Mesodermal cell (in vitro differentiated cells): ENCODE data around the gene TAX1BP3.

ENCODE experiments used
- H3K27ac ChIP-seq: 2 replicates; pipeline ENCODE4 v1.7.0; 2013; ENCODE audit warnings: mild to moderate bottlenecking, low read depth, low read length, moderate library complexity; ENCODE audit not compliant: severe bottlenecking
- H3K36me3 ChIP-seq: 2 replicates; pipeline ENCODE4 v1.7.1; 2013; ENCODE audit warnings: mild to moderate bottlenecking, low read length, moderate library complexity; ENCODE audit not compliant: control insufficient read depth, insufficient read depth
- H3K4me1 ChIP-seq: one replicate; pipeline ENCODE4 v1.7.1; 2013; ENCODE audit warnings: mild to moderate bottlenecking, low read length; ENCODE audit not compliant: insufficient read depth, control insufficient read depth, poor library complexity, severe bottlenecking
- H3K4me3 ChIP-seq: 2 replicates; pipeline ENCODE4 v1.7.0; 2013; ENCODE audit warnings: low read length, control low read depth, mild to moderate bottlenecking; ENCODE audit not compliant: insufficient read depth, poor library complexity, severe bottlenecking; ENCODE audit errors: extremely low read depth
- H3K9me3 ChIP-seq: 2 replicates; pipeline ENCODE4 v1.7.1; 2013; ENCODE audit warnings: mild to moderate bottlenecking, low read length, moderate library complexity; ENCODE audit not compliant: control insufficient read depth
- WGBS, 2 experiments: methylation state at CpG; one replicate each; pipeline ENCODE4 v1.1.5; 2013; ENCODE audit warnings: missing lambda C conversion rate in 2 of 2; ENCODE audit not compliant: insufficient coverage in 2 of 2; 5-methylcytosine and 5-hydroxymethylcytosine counted together

TAX1BP3 gene

DNA sequence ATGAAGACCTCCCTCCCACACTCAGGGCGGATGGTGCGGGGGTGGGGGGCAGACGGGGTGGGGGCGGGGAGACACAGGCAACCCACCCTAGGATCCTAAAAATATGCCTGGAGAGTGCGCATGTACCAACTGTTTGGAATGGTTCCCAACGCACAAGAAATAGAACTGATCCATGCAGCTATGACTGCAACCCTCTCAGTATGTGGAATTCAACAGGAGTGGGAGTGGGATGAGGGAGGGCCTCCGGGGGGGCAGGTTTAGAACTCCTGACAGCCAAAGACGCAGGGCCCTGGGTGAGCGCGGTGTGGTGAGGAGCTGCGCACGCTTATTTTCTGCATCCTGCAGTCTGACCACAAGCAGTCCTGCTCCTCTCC is 28.7 kb upstream of the TAX1BP3 start:
- H3K36me3 ChIP-seq: no peaks in the 10 kb centered on the region
- H3K4me3 ChIP-seq: no peak overlapping the region
- no peak overlapping the region for H3K27ac ChIP-seq
- H3K9me3 ChIP-seq: peaks cover 8% of the 10 kb centered on the region
- WGBS, 2 experiments: 69 to 89% methylated on average over 9 to 10 of the region's 12 CpGs
- H3K4me1 ChIP-seq: peaks cover 8% of the 10 kb centered on the region

GRCh38 chr17:3695723-3696411 is 27.5 kb upstream of the TAX1BP3 start, which contains the start of gene P2RX5:
Gene P2RX5, minus strand, starts transcription at chr17:3696155. Its CDS starts 150 bp downstream, at chr17:3696005.
- no peak within 1 kb of the TSS for H3K27ac ChIP-seq
- H3K9me3 ChIP-seq: peaks cover 8% of the 10 kb centered on the region
- H3K4me1 ChIP-seq: peaks cover 8% of the 10 kb centered on the region
- no peaks in the 10 kb centered on the region for H3K36me3 ChIP-seq
- WGBS, 2 experiments: 1% methylated on average over 40 to 50 of the region's 65 CpGs
- H3K4me3 ChIP-seq: peak within 1 kb of the TSS; percentile 36

- Histone ChIP-seq H3K4me3 (peak overlapping the region; percentile 36), H3K9me3 (peaks cover 8% of the 10 kb centered on the region), H3K36me3 (no peaks in the 10 kb centered on the region), H3K27ac (no peak overlapping the region), H3K4me1 (peaks cover 8% of the 10 kb centered on the region)
- 19 to 32% methylated on average over 9 to 13 of the region's 17 CpGs for WGBS, 2 experiments
These were observed 26.8 kb upstream of the TAX1BP3 start for GRCh38 chr17:3695129-3695722.

- peaks cover 8% of the 10 kb centered on the region for H3K4me1 ChIP-seq
- H3K27ac ChIP-seq: no peak overlapping the region
- H3K36me3 ChIP-seq: no peaks in the 10 kb centered on the region
- H3K9me3 ChIP-seq: peaks cover 8% of the 10 kb centered on the region
- H3K4me3 ChIP-seq: no peak overlapping the region
- 93 to 94% methylated on average over 8 to 9 of the region's 9 CpGs for WGBS, 2 experiments
These were observed 25.5 kb upstream of the TAX1BP3 start for GRCh38 chr17:3693829-3694231.

DNA sequence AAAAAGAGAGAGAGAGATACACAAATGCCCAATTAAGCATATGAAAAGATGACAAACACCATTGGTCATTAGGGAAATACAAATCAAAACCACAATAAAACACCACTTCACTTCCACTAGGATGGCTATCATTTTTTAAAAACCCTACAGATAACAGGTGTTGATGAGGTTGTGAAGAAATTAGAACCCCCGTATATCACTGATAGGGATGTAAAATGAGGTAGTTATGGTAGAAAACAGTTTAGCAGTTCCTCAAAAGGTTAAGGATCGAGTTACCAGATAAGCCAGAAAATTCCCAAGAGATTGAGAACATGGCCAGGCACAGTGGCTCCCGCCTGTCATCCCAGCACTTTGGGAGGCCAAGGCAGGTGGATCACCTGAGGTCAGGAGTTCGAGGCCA is 24.8 kb upstream of the TAX1BP3 start:
- Histone ChIP-seq H3K36me3 (no peaks in the 10 kb centered on the region), H3K4me3 (no peak overlapping the region), H3K4me1 (peaks cover 8% of the 10 kb centered on the region), H3K9me3 (peaks cover 4% of the 10 kb centered on the region), H3K27ac (no peak overlapping the region)
- 79 to 86% methylated on average over 4 of the region's 4 CpGs for WGBS, 2 experiments

DNA sequence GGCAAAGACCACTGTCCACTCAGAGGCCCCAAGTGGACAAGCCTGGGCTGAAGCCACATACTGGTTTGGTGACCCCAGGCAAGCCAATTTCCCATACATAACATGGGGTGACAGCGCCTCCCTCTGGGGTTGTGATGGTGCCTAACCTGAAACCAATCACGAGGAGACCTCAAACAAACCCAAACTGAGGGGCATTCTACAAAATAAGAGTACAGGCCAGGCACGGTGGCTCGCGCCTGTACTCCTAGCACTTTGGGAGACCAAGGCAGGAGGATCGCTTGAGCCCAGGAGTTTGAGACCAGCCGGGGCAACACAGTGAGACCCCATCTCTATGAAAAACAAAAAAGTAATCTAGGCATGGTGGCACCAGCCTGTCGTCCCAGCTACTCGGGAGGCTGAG is 24.0 kb upstream of the TAX1BP3 start:
- WGBS, 2 experiments: 81 to 89% methylated on average over 6 to 9 of the region's 9 CpGs
- no peaks in the 10 kb centered on the region for H3K9me3 ChIP-seq
- H3K4me1 ChIP-seq: peaks cover 8% of the 10 kb centered on the region
- no peak overlapping the region for H3K27ac ChIP-seq
- no peak overlapping the region for H3K4me3 ChIP-seq
- H3K36me3 ChIP-seq: no peaks in the 10 kb centered on the region

DNA sequence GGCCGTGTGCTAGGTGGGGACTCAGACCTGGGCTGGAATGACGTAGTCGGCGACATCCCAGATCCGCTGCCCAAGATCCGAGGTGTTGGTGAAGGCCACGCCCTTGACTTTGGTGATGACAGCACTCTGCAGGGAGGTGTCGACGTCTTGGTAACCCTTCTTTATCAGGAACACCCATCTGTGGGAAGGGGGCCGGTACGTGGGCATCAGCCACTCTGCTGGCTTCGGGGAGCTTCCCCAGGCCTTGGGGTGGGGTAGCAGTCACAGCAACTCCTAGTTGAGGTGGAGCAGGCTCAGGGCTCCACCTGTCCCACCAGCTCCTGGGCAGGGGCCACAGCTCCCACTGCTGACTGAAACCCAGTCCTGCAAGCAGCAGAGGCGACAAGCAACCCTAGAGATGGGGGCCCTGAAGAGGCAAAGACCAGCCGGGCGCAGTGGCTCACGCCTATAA is 23.3 kb upstream of the TAX1BP3 start:
- Histone ChIP-seq H3K4me3 (no peak overlapping the region), H3K27ac (no peak overlapping the region), H3K4me1 (peaks cover 8% of the 10 kb centered on the region), H3K36me3 (no peaks in the 10 kb centered on the region), H3K9me3 (no peaks in the 10 kb centered on the region)
- 91 to 94% methylated on average over 13 to 15 of the region's 16 CpGs for WGBS, 2 experiments

DNA sequence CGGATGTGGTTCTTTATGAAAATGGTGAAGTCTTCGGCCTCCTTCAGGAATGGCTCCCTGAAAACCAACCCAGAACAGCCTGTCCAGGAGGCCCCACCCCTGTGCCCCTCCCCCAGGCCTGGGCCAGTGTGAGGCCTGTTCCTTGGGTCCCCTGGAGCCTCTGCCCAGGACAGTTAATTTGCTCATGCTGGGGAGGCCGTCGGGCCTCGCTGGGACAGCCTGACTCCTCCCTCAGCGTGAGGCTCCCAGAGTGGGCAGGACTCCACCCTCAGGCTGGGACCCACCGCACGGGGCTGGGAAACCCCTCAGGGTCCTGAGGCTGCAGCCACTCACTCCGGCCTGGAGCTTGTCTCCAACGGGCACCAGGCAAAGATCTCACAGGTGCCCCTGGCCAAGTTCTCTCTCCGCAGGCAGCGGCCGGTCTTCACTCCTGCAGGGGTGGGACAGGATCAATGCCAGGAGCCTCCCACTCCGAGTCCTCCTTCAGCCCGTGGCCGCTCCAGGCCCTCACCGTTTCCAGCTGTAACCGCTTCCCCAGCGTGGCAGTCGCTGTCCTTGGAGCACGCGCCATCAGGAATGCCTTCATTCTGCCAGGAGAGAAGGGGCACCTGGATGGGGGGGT is 21.8 kb upstream of the TAX1BP3 start:
- Histone ChIP-seq H3K4me1 (peaks cover 3% of the 10 kb centered on the region), H3K4me3 (no peak overlapping the region), H3K36me3 (no peaks in the 10 kb centered on the region), H3K9me3 (no peaks in the 10 kb centered on the region), H3K27ac (no peak overlapping the region)
- WGBS, 2 experiments: 84 to 85% methylated on average over 16 to 21 of the region's 22 CpGs

DNA sequence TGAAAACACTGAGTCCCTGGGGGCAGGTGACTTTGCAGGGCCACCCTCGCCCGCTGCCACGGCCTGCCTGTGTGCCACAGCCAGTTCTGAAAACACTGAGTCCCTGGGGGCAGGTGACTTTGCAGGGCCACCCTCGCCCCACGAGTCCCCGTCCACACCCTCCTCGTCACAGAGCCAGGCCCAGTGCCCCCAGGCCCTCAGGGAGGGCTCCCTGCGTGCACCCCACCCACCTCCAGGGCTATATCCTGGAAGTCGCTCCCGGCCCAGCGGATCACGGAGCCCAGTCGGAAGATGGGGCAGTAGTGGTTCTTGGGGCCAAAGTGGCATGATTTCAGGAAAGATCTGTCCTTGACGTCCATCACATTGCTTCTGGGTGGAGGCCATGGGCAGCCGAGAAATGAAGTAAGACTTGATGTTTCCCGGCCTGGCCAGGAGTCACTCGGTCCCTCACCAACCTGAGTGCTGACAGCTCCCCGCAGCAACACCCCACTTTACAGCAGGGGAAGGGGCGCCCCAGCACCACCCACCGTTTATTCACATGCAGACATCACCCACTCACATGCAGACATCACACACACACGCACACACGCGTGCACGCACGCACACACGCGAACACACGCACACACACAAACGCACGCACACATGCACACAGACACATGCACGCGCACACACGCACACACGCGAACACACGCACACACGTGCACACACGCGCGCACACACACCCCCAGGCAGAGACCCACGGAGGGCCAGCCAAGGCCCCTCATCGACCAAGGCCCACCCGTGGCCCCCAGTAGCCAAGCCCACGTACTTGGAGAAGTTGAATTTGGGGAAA is 21.1 kb upstream of the TAX1BP3 start:
- H3K4me1 ChIP-seq: no peaks in the 10 kb centered on the region
- WGBS, 2 experiments: 93 to 97% methylated on average over 24 to 40 of the region's 44 CpGs
- no peaks in the 10 kb centered on the region for H3K9me3 ChIP-seq
- H3K36me3 ChIP-seq: no peaks in the 10 kb centered on the region
- no peak overlapping the region for H3K4me3 ChIP-seq
- no peak overlapping the region for H3K27ac ChIP-seq

DNA sequence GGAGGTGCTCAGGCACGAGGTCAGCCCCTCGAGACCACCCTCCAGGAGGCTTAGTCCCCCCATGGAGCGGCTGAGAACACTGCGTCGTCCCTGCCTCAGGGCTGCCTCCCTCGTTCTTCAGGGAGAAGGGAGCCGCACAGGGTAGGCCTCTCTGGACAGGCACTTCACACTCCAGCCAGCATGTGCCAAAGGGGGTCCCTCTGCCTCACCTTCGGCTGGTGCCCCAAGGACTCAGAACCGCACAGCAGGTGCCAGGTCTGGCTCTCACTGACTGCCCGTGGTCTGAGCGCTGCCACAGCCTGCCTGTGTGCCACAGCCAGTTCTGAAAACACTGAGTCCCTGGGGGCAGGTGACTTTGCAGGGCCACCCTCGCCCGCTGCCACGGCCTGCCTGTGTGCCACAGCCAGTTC is 20.5 kb upstream of the TAX1BP3 start:
- no peaks in the 10 kb centered on the region for H3K36me3 ChIP-seq
- no peak overlapping the region for H3K4me3 ChIP-seq
- no peaks in the 10 kb centered on the region for H3K4me1 ChIP-seq
- H3K9me3 ChIP-seq: no peaks in the 10 kb centered on the region
- no peak overlapping the region for H3K27ac ChIP-seq
- 81 to 84% methylated on average over 9 to 10 of the region's 14 CpGs for WGBS, 2 experiments
